Liver (tissue), 3 donors: Measurements from ENCODE around the gene DEAF1.

Source experiments
- EGR1 ChIP-seq, 2 donors: IDR thresholded peaks; 2 replicates each; pipeline ENCODE4 v1.6.1; 2016 to 2018; ENCODE audit warnings: antibody characterized with exemption in 2 of 2, low read depth in 2 of 2
- FOXA1 ChIP-seq: IDR thresholded peaks from 2 replicates; pipeline ENCODE4 v1.6.1; 2016; ENCODE audit warnings: antibody characterized with exemption
- GABPA ChIP-seq, 2 donors: IDR thresholded peaks in 1 of 2; conservative IDR thresholded peaks in 1 of 2; 2 replicates each; pipeline ENCODE4 v1.6.1; 2016; ENCODE audit warnings: antibody characterized with exemption in 2 of 2, mild to moderate bottlenecking in 1 of 2, moderate library complexity in 1 of 2
- HNF4A ChIP-seq, 2 donors: conservative IDR thresholded peaks; 2 replicates each; pipeline ENCODE4 v1.6.1; 2016; ENCODE audit warnings: antibody characterized with exemption in 2 of 2, mild to moderate bottlenecking in 2 of 2
- MAX ChIP-seq: IDR thresholded peaks from 2 replicates; pipeline ENCODE4 v1.6.1; 2016; ENCODE audit warnings: antibody characterized with exemption
- NR2F2 ChIP-seq: IDR thresholded peaks from 2 replicates; pipeline ENCODE4 v1.6.1; 2016; ENCODE audit warnings: antibody characterized with exemption
- RAD21 ChIP-seq, 2 donors: IDR thresholded peaks; 2 replicates each; pipeline ENCODE4 v1.6.1; 2016; ENCODE audit warnings: antibody characterized with exemption in 2 of 2, mild to moderate bottlenecking in 2 of 2
- REST ChIP-seq: IDR thresholded peaks from 2 replicates; pipeline ENCODE4 v1.6.1; 2016; ENCODE audit warnings: antibody characterized with exemption, mild to moderate bottlenecking
- RXRA ChIP-seq, 2 donors: IDR thresholded peaks; 2 replicates each; pipeline ENCODE4 v1.6.1; 2017 to 2018; ENCODE audit warnings: antibody characterized with exemption in 2 of 2, mild to moderate bottlenecking in 1 of 2
- SP1 ChIP-seq: IDR thresholded peaks from 2 replicates; pipeline ENCODE4 v1.6.1; 2018; ENCODE audit warnings: antibody characterized with exemption, mild to moderate bottlenecking
- TAF1 ChIP-seq: conservative IDR thresholded peaks from 2 replicates; pipeline ENCODE4 v1.6.1; 2016; ENCODE audit warnings: antibody characterized with exemption, mild to moderate bottlenecking
- YY1 ChIP-seq: IDR thresholded peaks from 2 replicates; pipeline ENCODE4 v1.6.1; 2016; ENCODE audit warnings: antibody characterized with exemption, mild to moderate bottlenecking
- TF ChIP-seq, protein P1 (sequence below): fragments of 150-350 bp; IDR thresholded peaks from 2 replicates; pipeline ENCODE4 v1.5.1; 2017; ENCODE audit warnings: improper control_type of control experiment, low read depth, low read length; ENCODE audit not compliant: missing input control
- TF ChIP-seq, protein P2 (sequence below): IDR thresholded peaks from 2 replicates; pipeline ENCODE4 v1.6.1; 2016; ENCODE audit warnings: antibody characterized with exemption
- donor health status: healthy.
- donor health status: healthy.

- TF ChIP-seq, protein P1, sequence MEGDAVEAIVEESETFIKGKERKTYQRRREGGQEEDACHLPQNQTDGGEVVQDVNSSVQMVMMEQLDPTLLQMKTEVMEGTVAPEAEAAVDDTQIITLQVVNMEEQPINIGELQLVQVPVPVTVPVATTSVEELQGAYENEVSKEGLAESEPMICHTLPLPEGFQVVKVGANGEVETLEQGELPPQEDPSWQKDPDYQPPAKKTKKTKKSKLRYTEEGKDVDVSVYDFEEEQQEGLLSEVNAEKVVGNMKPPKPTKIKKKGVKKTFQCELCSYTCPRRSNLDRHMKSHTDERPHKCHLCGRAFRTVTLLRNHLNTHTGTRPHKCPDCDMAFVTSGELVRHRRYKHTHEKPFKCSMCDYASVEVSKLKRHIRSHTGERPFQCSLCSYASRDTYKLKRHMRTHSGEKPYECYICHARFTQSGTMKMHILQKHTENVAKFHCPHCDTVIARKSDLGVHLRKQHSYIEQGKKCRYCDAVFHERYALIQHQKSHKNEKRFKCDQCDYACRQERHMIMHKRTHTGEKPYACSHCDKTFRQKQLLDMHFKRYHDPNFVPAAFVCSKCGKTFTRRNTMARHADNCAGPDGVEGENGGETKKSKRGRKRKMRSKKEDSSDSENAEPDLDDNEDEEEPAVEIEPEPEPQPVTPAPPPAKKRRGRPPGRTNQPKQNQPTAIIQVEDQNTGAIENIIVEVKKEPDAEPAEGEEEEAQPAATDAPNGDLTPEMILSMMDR = no peak
- TF ChIP-seq RAD21 (IDR thresholded peaks at IDR 0.05) = no peak
- TF ChIP-seq MAX = no peak
- TF ChIP-seq TAF1 = no peak
- TF ChIP-seq REST = no peak
- no peak for TF ChIP-seq SP1
- TF ChIP-seq, protein P2, sequence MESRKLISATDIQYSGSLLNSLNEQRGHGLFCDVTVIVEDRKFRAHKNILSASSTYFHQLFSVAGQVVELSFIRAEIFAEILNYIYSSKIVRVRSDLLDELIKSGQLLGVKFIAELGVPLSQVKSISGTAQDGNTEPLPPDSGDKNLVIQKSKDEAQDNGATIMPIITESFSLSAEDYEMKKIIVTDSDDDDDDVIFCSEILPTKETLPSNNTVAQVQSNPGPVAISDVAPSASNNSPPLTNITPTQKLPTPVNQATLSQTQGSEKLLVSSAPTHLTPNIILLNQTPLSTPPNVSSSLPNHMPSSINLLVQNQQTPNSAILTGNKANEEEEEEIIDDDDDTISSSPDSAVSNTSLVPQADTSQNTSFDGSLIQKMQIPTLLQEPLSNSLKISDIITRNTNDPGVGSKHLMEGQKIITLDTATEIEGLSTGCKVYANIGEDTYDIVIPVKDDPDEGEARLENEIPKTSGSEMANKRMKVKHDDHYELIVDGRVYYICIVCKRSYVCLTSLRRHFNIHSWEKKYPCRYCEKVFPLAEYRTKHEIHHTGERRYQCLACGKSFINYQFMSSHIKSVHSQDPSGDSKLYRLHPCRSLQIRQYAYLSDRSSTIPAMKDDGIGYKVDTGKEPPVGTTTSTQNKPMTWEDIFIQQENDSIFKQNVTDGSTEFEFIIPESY = no peak
- no peak for TF ChIP-seq GABPA (IDR thresholded peaks at IDR 0.05 in 1 of 2, conservative IDR thresholded peaks at IDR 0.05 in 1 of 2)
- no peak for TF ChIP-seq NR2F2
- TF ChIP-seq YY1 = no peak
- no peak for TF ChIP-seq HNF4A (conservative IDR thresholded peaks at IDR 0.05)
- no peak for TF ChIP-seq FOXA1
- no peak for TF ChIP-seq RXRA (IDR thresholded peaks at IDR 0.05)
- TF ChIP-seq EGR1 (IDR thresholded peaks at IDR 0.05; ENCODE audit: low read depth in 2 of 2) = no peak
Measured at GRCh38 chr11:625636-626268, 69.3 kb downstream of the DEAF1 start.
